ENCODE results near the gene CDCA3. TPM values are rescaled to one million over a fixed set of nuclear protein-coding genes. Genes with fewer than 3 reads are reported as not detected.

Gene CDCA3
- total RNA-seq, 1 experiment from 2014 or later, result 57.1 TPM

GRCh38 chr12:6838854-6839253, 12.2 kb downstream of the CDCA3 start:
- CTCF ChIA-PET, result interaction anchor here (2.5 kb wide), 1 partner anchor 13 kb away, joined by 10 read pairs; the partner anchor contains the start of genes CDCA3 and USP5
- intact Hi-C loops (cut with micrococcal nuclease; ENCODE audit: unreplicated experiment), result no loop called here
- no TSS peak for BruUV-seq (replicated peaks)
- H3K36me3 Mint-ChIP-seq (ENCODE audit: insufficient read depth, unreplicated experiment), result peaks cover 4% of the 10 kb centered on the region
- TF ChIP-seq CTCF (IDR thresholded peaks at IDR 0.05; ENCODE audit: unreplicated experiment), result no peak
- no peaks in the 10 kb centered on the region for H3K9me3 Mint-ChIP-seq (ENCODE audit: low read depth, unreplicated experiment)
- no peak overlapping the region for H3K4me3 Mint-ChIP-seq (ENCODE audit: low read depth, unreplicated experiment)
- H3K27me3 Mint-ChIP-seq (ENCODE audit: unreplicated experiment), result peaks cover 75% of the 10 kb centered on the region
- no peak for DNase-seq
- H3K27ac Mint-ChIP-seq (ENCODE audit: unreplicated experiment), result no peak overlapping the region
- H3K4me1 Mint-ChIP-seq (ENCODE audit: low read depth, unreplicated experiment), result peaks cover 20% of the 10 kb centered on the region

- Mint-ChIP-seq H3K4me3 (ENCODE audit: low read depth, unreplicated experiment) (no peak overlapping the region), H3K36me3 (ENCODE audit: insufficient read depth, unreplicated experiment) (peaks cover 4% of the 10 kb centered on the region), H3K9me3 (ENCODE audit: low read depth, unreplicated experiment) (no peaks in the 10 kb centered on the region), H3K27ac (ENCODE audit: unreplicated experiment) (no peak overlapping the region), H3K4me1 (ENCODE audit: low read depth, unreplicated experiment) (peaks cover 20% of the 10 kb centered on the region), H3K27me3 (ENCODE audit: unreplicated experiment) (peaks cover 72% of the 10 kb centered on the region)
- no TSS peak for BruUV-seq (replicated peaks)
- intact Hi-C loops (cut with micrococcal nuclease; ENCODE audit: unreplicated experiment), result no loop called here
- DNase-seq, result no peak
- CTCF ChIA-PET, result interaction anchor here (1.1 kb wide), 1 partner anchor 84 kb away, joined by 4 read pairs; the partner anchor contains the start of gene MLF2
- TF ChIP-seq CTCF (IDR thresholded peaks at IDR 0.05; ENCODE audit: unreplicated experiment), result no peak
These were observed 13.6 kb downstream of the CDCA3 start for GRCh38 chr12:6837370-6838060.

- BruUV-seq (replicated peaks), result no TSS peak
- CTCF ChIA-PET, result interaction anchor here (1.1 to 1.7 kb wide), 2 partner anchors 14 to 84 kb away, joined by 3 to 4 read pairs; partner anchors contain the start of genes CDCA3 and MLF2
- no peak for DNase-seq
- Mint-ChIP-seq H3K27me3 (ENCODE audit: unreplicated experiment) (peaks cover 74% of the 10 kb centered on the region), H3K9me3 (ENCODE audit: low read depth, unreplicated experiment) (no peaks in the 10 kb centered on the region), H3K36me3 (ENCODE audit: insufficient read depth, unreplicated experiment) (peaks cover 4% of the 10 kb centered on the region), H3K4me1 (ENCODE audit: low read depth, unreplicated experiment) (peaks cover 20% of the 10 kb centered on the region), H3K4me3 (ENCODE audit: low read depth, unreplicated experiment) (no peak overlapping the region), H3K27ac (ENCODE audit: unreplicated experiment) (no peak overlapping the region)
- no peak for TF ChIP-seq CTCF (IDR thresholded peaks at IDR 0.05; ENCODE audit: unreplicated experiment)
- intact Hi-C loops (cut with micrococcal nuclease; ENCODE audit: unreplicated experiment), result no loop called here
These were observed 14.2 kb downstream of the CDCA3 start for GRCh38 chr12:6836851-6837250.

- H3K4me1 Mint-ChIP-seq (ENCODE audit: low read depth, unreplicated experiment), result peaks cover 20% of the 10 kb centered on the region
- H3K27me3 Mint-ChIP-seq (ENCODE audit: unreplicated experiment), result peaks cover 87% of the 10 kb centered on the region
- intact Hi-C loops (cut with micrococcal nuclease; ENCODE audit: unreplicated experiment), result loop anchor here (1.0 to 2.0 kb wide), 2 partner anchors 16 to 82 kb away; partner anchors contain the start of genes CDCA3 and MLF2
- no peak for DNase-seq
- H3K9me3 Mint-ChIP-seq (ENCODE audit: low read depth, unreplicated experiment), result no peaks in the 10 kb centered on the region
- no TSS peak for BruUV-seq (replicated peaks)
- no peak for TF ChIP-seq CTCF (IDR thresholded peaks at IDR 0.05; ENCODE audit: unreplicated experiment)
- no peak overlapping the region for H3K27ac Mint-ChIP-seq (ENCODE audit: unreplicated experiment)
- CTCF ChIA-PET, result interaction anchor here (1.2 to 2.1 kb wide), 3 partner anchors 9 to 68 kb away, joined by 4 to 11 read pairs (median 8); partner anchors contain the start of genes CDCA3, PTMS and USP5
- H3K4me3 Mint-ChIP-seq (ENCODE audit: low read depth, unreplicated experiment), result no peak overlapping the region
- peaks cover 4% of the 10 kb centered on the region for H3K36me3 Mint-ChIP-seq (ENCODE audit: insufficient read depth, unreplicated experiment)
These were observed 16.2 kb downstream of the CDCA3 start for GRCh38 chr12:6834873-6835272.
